UCSD-AML1 (cell line): ENCODE data around the gene FRMD4A.
"Not testable (repeated sequence)": the region's sequence is repeated elsewhere in the genome, so short reads cannot be mapped to it uniquely, and the experiment has no call there.

Source experiments
- DNase-seq: peaks from one replicate; lab custom pipeline; 2025; ENCODE audit not compliant: unreplicated experiment; lab: John Stamatoyannopoulos, UW

Gene FRMD4A

GRCh38 chr10:14156104-14156503 is 174.6 kb downstream of the FRMD4A start:
- no peak for DNase-seq

DNA sequence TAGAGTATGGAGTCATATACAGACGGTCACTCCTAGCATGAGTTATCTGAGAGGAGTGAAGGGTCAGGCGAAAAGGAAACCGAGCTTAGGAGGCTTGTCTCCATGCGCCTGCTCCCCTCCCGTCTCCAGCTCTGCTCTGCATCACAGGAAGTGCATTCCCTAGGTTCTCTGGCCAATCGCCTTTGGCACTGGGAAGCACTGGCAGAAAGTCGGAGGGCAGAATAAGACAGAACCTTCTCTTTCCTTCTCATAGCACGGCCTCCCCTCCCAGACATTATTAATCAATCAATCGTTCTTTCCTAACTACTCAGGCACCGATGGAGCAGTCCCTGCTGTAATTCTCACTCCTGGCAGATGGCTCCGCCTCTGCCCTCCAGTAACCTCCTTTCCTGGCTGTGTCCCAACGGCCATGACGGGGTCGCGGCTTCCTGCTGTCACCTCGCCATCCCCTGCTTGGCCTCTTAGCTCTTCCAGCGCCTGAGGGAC is 177.1 kb downstream of the FRMD4A start:
- DNase-seq = no peak

GRCh38 chr10:14151571-14151970 is 179.2 kb downstream of the FRMD4A start:
- DNase-seq = no peak

GRCh38 chr10:14150526-14150925 is 180.2 kb downstream of the FRMD4A start:
- DNase-seq = no peak

DNA sequence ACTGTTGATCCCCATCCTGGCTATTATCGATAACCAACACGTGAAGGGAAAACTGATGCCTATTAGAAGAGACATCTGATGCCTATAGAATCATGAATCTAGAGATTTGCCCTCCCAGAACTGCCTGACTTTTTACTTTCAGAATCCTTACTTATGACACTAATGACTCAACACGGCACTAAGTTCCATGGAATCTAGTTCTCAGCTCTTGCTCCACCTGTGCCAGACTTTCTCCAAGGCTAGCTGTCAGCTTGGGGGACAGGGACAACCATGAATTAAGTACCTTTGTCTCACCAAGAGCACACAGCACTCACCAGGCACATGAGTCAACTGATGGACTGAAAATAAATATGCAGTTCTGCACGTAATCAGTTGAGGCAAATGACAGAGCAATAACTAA is 184.2 kb downstream of the FRMD4A start:
- no peak for DNase-seq

GRCh38 chr10:14146025-14146424 is 184.7 kb downstream of the FRMD4A start:
- DNase-seq = no peak

DNA sequence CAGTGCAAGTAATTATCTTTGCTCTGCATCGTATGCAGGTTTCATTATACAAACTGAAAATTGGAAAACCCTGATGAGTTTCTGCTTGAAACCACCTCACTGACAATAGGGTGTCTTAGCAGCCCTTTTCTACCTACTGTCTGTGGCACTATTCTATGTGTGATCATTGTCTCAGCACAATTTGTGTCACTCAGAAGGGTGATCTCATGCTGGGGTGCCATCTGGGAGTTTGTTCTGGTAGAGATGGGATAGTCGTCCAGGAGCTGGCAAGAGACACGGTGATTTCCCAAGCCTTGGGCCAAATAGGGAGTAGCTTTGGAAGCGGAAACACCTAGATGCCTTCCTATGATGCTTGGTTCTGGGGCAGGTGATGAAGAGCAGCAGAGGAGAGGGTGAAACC is 186.3 kb downstream of the FRMD4A start:
- DNase-seq = no peak

GRCh38 chr10:14142606-14143250 is 188.0 kb downstream of the FRMD4A start:
- no peak for DNase-seq

GRCh38 chr10:14141283-14141682 is 189.4 kb downstream of the FRMD4A start:
- DNase-seq = no peak

DNA sequence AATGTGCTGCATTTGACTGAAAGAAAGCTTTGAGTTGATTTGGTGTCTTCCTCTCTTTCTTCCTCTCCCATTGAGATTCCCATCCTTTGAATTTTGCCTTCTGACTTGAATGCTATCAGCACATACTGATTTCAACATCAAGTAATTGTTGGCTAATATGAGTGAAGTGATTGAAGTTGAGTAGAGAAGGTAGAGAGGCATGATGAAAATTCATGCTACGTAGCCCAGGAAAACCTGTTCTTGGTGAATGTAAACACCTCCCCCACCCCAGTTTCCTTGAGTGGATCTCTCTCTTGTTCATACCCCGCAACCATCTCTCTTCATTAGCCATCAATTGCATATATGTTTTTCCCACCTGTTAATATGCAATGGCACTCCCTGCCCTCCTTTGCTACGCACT is 193.3 kb downstream of the FRMD4A start:
- no peak for DNase-seq

GRCh38 chr10:14135196-14135595 is 195.5 kb downstream of the FRMD4A start:
- not testable (repeated sequence) for DNase-seq

DNA sequence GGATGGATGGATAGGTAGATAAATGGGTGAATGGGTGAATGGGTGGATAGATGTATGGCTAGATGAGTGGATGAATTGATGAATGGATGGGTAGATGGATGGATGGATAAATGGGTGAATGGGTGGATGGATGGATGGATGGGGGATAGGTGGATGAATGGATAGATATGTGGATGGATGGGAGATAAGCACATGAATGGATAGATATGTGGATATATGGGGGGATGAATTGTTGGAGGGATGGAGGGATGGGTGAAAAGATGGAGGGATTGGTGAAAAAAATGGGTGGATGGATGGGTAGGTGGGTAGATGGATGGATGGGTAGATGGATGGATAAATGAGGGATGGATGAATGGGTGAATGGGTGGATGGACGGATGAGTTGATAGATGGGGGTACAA is 196.4 kb downstream of the FRMD4A start:
- DNase-seq = no peak

- DNase-seq = no peak
These were observed 199.3 kb downstream of the FRMD4A start for GRCh38 chr10:14131261-14131960.

DNA sequence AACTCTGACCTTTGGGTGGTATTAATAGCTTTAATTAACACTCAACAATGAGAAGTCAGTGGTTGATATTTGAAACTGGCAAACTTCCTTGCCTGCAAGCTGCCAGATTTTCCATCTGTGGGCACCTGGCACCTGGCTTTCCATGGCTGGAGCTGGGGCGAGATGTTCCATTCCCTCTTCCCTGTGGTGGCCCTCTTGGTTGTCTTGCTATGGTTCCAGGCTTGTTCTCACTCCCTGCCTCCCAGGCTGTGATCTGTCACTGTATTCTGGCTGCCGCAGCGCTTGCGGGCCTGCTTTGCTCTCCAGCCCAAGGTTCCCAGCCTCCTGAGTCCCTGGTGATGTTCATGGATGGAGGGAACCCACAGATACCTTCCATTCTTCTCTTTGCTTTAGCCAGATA is 201.0 kb downstream of the FRMD4A start:
- no peak for DNase-seq

- no peak for DNase-seq
These were observed 202.2 kb downstream of the FRMD4A start for GRCh38 chr10:14128519-14128918.

DNA sequence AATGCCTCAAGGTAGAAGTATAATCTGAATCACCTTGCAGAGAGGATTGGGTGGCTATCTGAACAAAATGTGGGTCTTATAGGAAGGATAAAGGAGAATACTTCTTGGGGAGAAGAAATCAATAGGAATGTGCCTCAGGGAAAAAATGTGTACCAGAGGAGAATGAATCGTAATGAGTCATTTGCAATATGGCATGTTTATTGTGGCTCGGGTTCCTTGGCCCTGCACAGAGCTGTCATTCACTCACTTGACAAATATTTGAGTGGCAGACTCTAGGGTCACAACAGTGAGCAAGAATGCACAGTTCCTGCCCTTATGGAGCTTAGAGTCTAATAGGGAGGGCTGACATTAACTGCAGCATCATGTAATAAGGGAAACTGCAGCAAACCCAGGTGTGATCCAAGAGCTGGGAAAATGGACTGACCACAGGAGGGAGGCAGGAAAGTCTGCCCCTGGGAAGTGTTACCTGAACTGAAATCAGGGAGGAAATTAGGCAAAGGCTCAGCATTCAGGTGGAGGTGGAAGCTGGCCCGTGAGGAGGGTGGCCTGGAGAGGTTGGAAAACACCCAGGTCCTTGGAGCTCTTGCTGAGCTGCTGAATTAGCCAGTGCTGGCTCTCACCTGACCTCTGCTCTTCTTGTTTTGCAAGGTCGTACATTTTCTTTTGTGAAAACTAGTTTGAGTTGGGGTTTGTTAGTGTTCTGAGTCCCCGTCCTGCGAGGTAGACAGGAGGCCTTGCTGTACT is 203.9 kb downstream of the FRMD4A start:
- no peak for DNase-seq

GRCh38 chr10:14125564-14125963 is 205.2 kb downstream of the FRMD4A start:
- DNase-seq = no peak

DNA sequence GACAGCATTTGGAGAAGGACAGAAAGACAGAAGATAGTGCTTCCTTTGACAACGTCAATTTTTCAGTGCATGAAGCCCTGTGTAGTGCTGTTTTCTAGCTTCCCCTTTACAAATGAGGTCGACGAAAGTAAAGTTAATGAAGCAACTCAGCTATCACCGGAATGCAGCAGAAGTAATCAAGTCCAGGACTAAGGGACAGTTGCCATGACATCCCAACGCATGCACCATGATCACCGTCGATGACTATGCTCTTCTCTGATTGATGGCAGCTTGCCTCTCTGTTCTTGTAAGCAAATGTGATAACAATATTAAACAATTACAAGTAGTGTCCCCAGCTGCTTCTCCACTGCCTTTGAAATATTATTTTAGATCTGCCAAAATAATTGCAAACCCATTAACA is 205.8 kb downstream of the FRMD4A start:
- no peak for DNase-seq

GRCh38 chr10:14123139-14123538 is 207.6 kb downstream of the FRMD4A start:
- no peak for DNase-seq

- DNase-seq = no peak
These were observed 209.9 kb downstream of the FRMD4A start for GRCh38 chr10:14120812-14121211.

- DNase-seq = no peak
These were observed 211.8 kb downstream of the FRMD4A start for GRCh38 chr10:14118953-14119352.

DNA sequence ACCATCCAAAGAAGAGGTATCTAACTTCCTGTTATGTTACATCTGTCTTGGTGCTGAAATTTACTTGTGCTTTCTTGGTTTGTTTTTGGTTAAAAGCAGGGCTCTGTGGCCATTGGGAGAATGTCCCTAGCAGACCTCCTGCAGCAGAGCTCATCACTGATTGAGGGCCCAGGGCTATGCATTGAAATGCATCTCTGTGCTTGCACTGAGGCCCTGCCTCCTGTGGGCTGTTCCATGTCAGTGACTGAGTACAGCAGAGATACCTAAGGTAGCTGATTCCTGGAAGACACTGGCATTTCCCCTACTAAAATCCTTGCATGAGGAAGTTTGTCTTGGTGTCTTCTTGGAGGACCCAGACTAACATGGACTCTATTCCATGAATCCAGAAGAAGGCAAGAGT is 213.9 kb downstream of the FRMD4A start:
- DNase-seq = no peak
